GM12878 (cell line): ENCODE results near the gene ESRRB. TPM values are rescaled to one million over a fixed set of nuclear protein-coding genes. Genes with fewer than 3 reads are reported as not detected.

Experiments
- ATAC-seq: fragments of 200-7000 bp; cut with Tn5 transposase; 3 replicates; pipeline ENCODE4 v1.9.1; 2020; ENCODE audit warnings: mild to moderate bottlenecking, moderate library complexity
- BruUV-seq: library from RNA; stranded (reverse); fragments of 400-500 nt; replicated peaks from 2 replicates; lab custom pipeline; 2021; lab: Mats Ljungman, UMichigan
- CTCF ChIA-PET: fragments of 300-600 bp; sonication (Branson Sonifier 250); formaldehyde crosslinking; extraction: SDS; loops from one replicate; lab custom pipeline; 2021; ENCODE audit warnings: inconsistent platforms; lab: Yijun Ruan, JAX
- POLR2A ChIA-PET: fragments of 350-600 bp; formaldehyde crosslinking; extraction: SDS; loops from one replicate; lab custom pipeline; 2021; ENCODE audit warnings: inconsistent platforms; lab: Charles Lee
- RAD21 ChIA-PET: fragments of 300-600 bp; sonication (Branson Sonifier 250); formaldehyde crosslinking; loops from one replicate; lab custom pipeline; 2023; ENCODE audit warnings: antibody characterized with exemption; ENCODE audit not compliant: unreplicated experiment; lab: Charles Lee
- SMC1A ChIA-PET: fragments of 300-600 bp; sonication (Branson Sonifier 250); formaldehyde crosslinking; loops from one replicate; lab custom pipeline; 2023; ENCODE audit not compliant: unreplicated experiment, uncharacterized antibody; lab: Charles Lee
- DNase-seq: peaks from one replicate; pipeline ENCODE4 v3.0.0-alpha.2; 2011; ENCODE audit warnings: low read depth, low spot score
- FAIRE-seq: peaks from 3 replicates; lab custom pipeline; 2011; peaks lifted over from hg19 to GRCh38; lab: Jason Lieb, UNC
- H2AFZ ChIP-seq: 2 replicates; pipeline ENCODE4 v1.6.0; 2011; ENCODE audit warnings: low read depth, low read length, control low read depth; ENCODE audit not compliant: control insufficient read depth
- H3K27ac ChIP-seq: 2 replicates; pipeline ENCODE4 v1.5.1; 2011; ENCODE audit warnings: control low read depth; ENCODE audit not compliant: control insufficient read depth, insufficient read depth
- H3K27me3 ChIP-seq, 2 experiments: replicated peaks in 1 of 2; 2 replicates each; pipeline versions ENCODE4 v1.6.0 to v1.6.1; 2011; ENCODE audit warnings: low read length in 1 of 2; ENCODE audit not compliant: control insufficient read depth in 2 of 2, insufficient read depth in 2 of 2
- H3K36me3 ChIP-seq, 2 experiments: 2 replicates each; pipeline ENCODE4 v1.5.1; 2011; ENCODE audit warnings: low read length in 1 of 2; ENCODE audit not compliant: control insufficient read depth in 2 of 2, insufficient read depth in 2 of 2
- H3K4me1 ChIP-seq: 2 replicates; pipeline ENCODE4 v1.6.1; 2011; ENCODE audit warnings: mild to moderate bottlenecking, low read length, moderate library complexity, mixed read lengths; ENCODE audit not compliant: control insufficient read depth, insufficient read depth
- H3K4me2 ChIP-seq: 2 replicates; pipeline ENCODE4 v1.6.0; 2011; ENCODE audit warnings: control low read depth; ENCODE audit not compliant: control insufficient read depth, insufficient read depth
- H3K4me3 ChIP-seq: fragments of 200-600 bp; sonication (generic); 2 replicates; pipeline ENCODE4 v1.5.1; 2016
- H3K79me2 ChIP-seq: 2 replicates; pipeline ENCODE4 v1.6.0; 2011; ENCODE audit warnings: low read length; ENCODE audit not compliant: control insufficient read depth, insufficient read depth
- H3K9ac ChIP-seq: 2 replicates; pipeline ENCODE4 v1.8.0; 2011; ENCODE audit warnings: low read length, control low read depth, mixed read lengths; ENCODE audit not compliant: control insufficient read depth, insufficient read depth
- H3K9me3 ChIP-seq: replicated peaks from 3 replicates; pipeline ENCODE4 v1.5.1; 2011; ENCODE audit warnings: mild to moderate bottlenecking, low read length; ENCODE audit not compliant: control insufficient read depth, insufficient read depth
- H4K20me1 ChIP-seq: 2 replicates; pipeline ENCODE4 v1.6.0; 2011; ENCODE audit not compliant: control insufficient read depth, insufficient read depth
- CREM ChIP-seq: IDR thresholded peaks from 2 replicates; pipeline ENCODE4 v1.6.1; 2014; ENCODE audit warnings: antibody characterized with exemption, low read depth
- GATAD2B ChIP-seq: fragments of 450-650 bp; conservative IDR thresholded peaks from 2 replicates; pipeline ENCODE4 v1.6.1; 2017; ENCODE audit warnings: low read depth, mild to moderate bottlenecking, moderate library complexity
- MXI1 ChIP-seq: fragments of 150-350 bp; IDR thresholded peaks from 2 replicates; pipeline ENCODE4 v1.6.1; 2011; ENCODE audit warnings: low read depth, mild to moderate bottlenecking, inconsistent platforms, low read length, improper control_type of control experiment
- NR2F1 ChIP-seq: fragments of 450-650 bp; conservative IDR thresholded peaks from 2 replicates; pipeline ENCODE4 v1.6.1; 2017; ENCODE audit warnings: mild to moderate bottlenecking
- PAX5 ChIP-seq: IDR thresholded peaks from 2 replicates; pipeline ENCODE4 v1.6.1; 2011; ENCODE audit warnings: low read depth, low read length, borderline replicate concordance
- POLR2AphosphoS5 ChIP-seq: IDR thresholded peaks from 2 replicates; pipeline ENCODE4 v1.6.1; 2011; ENCODE audit warnings: mild to moderate bottlenecking, low read length, inconsistent platforms
- POU2F2 ChIP-seq: IDR thresholded peaks from 3 replicates; pipeline ENCODE4 v1.6.1; 2011; ENCODE audit warnings: low read depth, mild to moderate bottlenecking, low read length, borderline replicate concordance
- RB1 ChIP-seq: fragments of 450-650 bp; formaldehyde crosslinking; IDR thresholded peaks from 2 replicates; pipeline ENCODE4 v1.6.1; 2017; ENCODE audit warnings: mild to moderate bottlenecking, borderline replicate concordance
- RFX5 ChIP-seq: IDR thresholded peaks from 2 replicates; pipeline ENCODE4 v1.6.1; 2011; ENCODE audit warnings: low read depth, low read length, improper control_type of control experiment
- SMARCA5 ChIP-seq: fragments of 450-650 bp; IDR thresholded peaks from 2 replicates; pipeline ENCODE4 v1.6.1; 2017; ENCODE audit warnings: mild to moderate bottlenecking
- SMC3 ChIP-seq: IDR thresholded peaks from 2 replicates; pipeline ENCODE4 v1.6.1; 2011; ENCODE audit warnings: low read length, improper control_type of control experiment, borderline replicate concordance
- TCF7 ChIP-seq: IDR thresholded peaks from 2 replicates; pipeline ENCODE4 v1.6.1; 2014; ENCODE audit warnings: antibody characterized with exemption, borderline replicate concordance
- WGBS: methylation state at CpG from one replicate; pipeline ENCODE4 v1.1.6; 2016; ENCODE audit warnings: low lambda C conversion rate; ENCODE audit not compliant: insufficient replicate concordance, insufficient coverage; ENCODE audit errors: missing lambda C conversion rate; 5-methylcytosine and 5-hydroxymethylcytosine counted together
- in situ Hi-C: fragments of 300-500 bp; cut with MboI; formaldehyde crosslinking; loops from 9 replicates; pipeline ENCODE4 v1.14.3; 2018; ENCODE audit warnings: mixed read lengths
- intact Hi-C: fragments of 100-400 bp; cut with micrococcal nuclease; formaldehyde crosslinking; loops from one replicate; pipeline ENCODE4 v1.14.2; 2022; ENCODE audit not compliant: unreplicated experiment
- polyA plus RNA-seq, 11 experiments: library from polyadenylated mRNA; depleted of rRNA in 4 of 11; unstranded in 6 of 11; stranded (reverse) in 5 of 11; fragments of >200 nt; fragmentation: Nextera tagmentation in 4 of 11; fragmentation: Illumina TruSeq in 1 of 11; extraction: Ambion mirVana in 4 of 11; extraction: Trizol in 1 of 11; gene quantifications; 1 replicate in 1 of 11; 2 replicates in 10 of 11; pipeline versions ENCODE4 v1.2.1 to v1.2.3, GENCODE V29; 2011 to 2016; ENCODE audit warnings: inconsistent platforms in 2 of 11, missing spikeins in 2 of 11, low read depth in 1 of 11
- total RNA-seq, 4 experiments: library from RNA; depleted of rRNA in 3 of 4; stranded (reverse); fragments of >200 nt in 3 of 4; fragmentation: Illumina TruSeq in 1 of 4; extraction: Trizol in 1 of 4; gene quantifications; 2 replicates each; pipeline versions ENCODE4 v1.2.1 to v1.2.3, GENCODE V29; 2013 to 2021
- TF ChIP-seq, protein P1 (sequence below): IDR thresholded peaks from 2 replicates; pipeline ENCODE4 v1.6.1; 2011; ENCODE audit warnings: low read depth, low read length, improper control_type of control experiment, borderline replicate concordance
- TF ChIP-seq, protein P2 (sequence below): fragments of 450-650 bp; IDR thresholded peaks from 2 replicates; pipeline ENCODE4 v1.6.1; 2017; ENCODE audit warnings: antibody characterized with exemption, mild to moderate bottlenecking, moderate library complexity
- TF ChIP-seq, protein P3 (sequence below): fragments of 450-650 bp; IDR thresholded peaks from 2 replicates; pipeline ENCODE4 v1.6.1; 2017; ENCODE audit warnings: mild to moderate bottlenecking, moderate library complexity

Gene ESRRB
- total and polyA plus RNA-seq, 10 of the 15 experiments (the other 5 are each of a cell fraction or from before 2014, with no cell fraction given) = 0.03 to 0.73 (median 0.11) TPM; not detected in 6

DNA sequence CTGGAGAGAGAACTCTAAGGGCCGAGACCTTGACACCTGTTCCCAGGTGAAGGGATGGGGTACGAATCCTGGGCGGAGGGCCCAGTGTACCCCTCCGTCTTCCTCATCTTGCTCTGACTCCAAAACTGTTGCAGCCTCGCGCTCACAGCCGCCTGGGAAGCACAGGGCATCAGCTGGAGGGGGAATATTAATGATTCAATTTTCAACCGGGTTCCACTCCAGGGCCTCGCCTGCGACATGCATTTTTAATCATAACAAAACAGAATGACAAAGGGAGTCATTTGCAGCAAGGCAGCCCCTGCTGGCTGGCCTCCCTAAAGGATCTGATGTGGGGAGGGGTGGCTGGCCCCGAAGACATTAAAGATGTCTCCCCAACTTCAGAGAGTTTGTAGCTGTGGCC lies 41.6 kb upstream of the ESRRB start:
- intact Hi-C loops = no loop called here
- Histone ChIP-seq H3K9me3 (no peaks in the 10 kb centered on the region), H3K36me3 (no peaks in the 10 kb centered on the region), H4K20me1 (no peaks in the 10 kb centered on the region), H3K27ac (no peak overlapping the region), H3K4me1 (no peaks in the 10 kb centered on the region), H3K9ac (no peak overlapping the region), H2AFZ (no peak overlapping the region), H3K27me3 (no peaks in the 10 kb centered on the region; a peak in 4 of 4 replicates), H3K79me2 (no peaks in the 10 kb centered on the region), H3K4me3 (no peak overlapping the region), H3K4me2 (no peak overlapping the region)
- TF ChIP-seq RFX5 (no peak), TCF7 (no peak), SMARCA5 (no peak), PAX5 (no peak), NR2F1 (no peak), POU2F2 (no peak), MXI1 (no peak), POLR2AphosphoS5 (no peak), RB1 (no peak), CREM (no peak), GATAD2B (no peak), SMC3 (no peak)
- TF ChIP-seq, protein P1, sequence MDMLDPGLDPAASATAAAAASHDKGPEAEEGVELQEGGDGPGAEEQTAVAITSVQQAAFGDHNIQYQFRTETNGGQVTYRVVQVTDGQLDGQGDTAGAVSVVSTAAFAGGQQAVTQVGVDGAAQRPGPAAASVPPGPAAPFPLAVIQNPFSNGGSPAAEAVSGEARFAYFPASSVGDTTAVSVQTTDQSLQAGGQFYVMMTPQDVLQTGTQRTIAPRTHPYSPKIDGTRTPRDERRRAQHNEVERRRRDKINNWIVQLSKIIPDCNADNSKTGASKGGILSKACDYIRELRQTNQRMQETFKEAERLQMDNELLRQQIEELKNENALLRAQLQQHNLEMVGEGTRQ = no peak
- TF ChIP-seq, protein P2, sequence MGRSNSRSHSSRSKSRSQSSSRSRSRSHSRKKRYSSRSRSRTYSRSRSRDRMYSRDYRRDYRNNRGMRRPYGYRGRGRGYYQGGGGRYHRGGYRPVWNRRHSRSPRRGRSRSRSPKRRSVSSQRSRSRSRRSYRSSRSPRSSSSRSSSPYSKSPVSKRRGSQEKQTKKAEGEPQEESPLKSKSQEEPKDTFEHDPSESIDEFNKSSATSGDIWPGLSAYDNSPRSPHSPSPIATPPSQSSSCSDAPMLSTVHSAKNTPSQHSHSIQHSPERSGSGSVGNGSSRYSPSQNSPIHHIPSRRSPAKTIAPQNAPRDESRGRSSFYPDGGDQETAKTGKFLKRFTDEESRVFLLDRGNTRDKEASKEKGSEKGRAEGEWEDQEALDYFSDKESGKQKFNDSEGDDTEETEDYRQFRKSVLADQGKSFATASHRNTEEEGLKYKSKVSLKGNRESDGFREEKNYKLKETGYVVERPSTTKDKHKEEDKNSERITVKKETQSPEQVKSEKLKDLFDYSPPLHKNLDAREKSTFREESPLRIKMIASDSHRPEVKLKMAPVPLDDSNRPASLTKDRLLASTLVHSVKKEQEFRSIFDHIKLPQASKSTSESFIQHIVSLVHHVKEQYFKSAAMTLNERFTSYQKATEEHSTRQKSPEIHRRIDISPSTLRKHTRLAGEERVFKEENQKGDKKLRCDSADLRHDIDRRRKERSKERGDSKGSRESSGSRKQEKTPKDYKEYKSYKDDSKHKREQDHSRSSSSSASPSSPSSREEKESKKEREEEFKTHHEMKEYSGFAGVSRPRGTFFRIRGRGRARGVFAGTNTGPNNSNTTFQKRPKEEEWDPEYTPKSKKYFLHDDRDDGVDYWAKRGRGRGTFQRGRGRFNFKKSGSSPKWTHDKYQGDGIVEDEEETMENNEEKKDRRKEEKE = no peak
- TF ChIP-seq, protein P3, sequence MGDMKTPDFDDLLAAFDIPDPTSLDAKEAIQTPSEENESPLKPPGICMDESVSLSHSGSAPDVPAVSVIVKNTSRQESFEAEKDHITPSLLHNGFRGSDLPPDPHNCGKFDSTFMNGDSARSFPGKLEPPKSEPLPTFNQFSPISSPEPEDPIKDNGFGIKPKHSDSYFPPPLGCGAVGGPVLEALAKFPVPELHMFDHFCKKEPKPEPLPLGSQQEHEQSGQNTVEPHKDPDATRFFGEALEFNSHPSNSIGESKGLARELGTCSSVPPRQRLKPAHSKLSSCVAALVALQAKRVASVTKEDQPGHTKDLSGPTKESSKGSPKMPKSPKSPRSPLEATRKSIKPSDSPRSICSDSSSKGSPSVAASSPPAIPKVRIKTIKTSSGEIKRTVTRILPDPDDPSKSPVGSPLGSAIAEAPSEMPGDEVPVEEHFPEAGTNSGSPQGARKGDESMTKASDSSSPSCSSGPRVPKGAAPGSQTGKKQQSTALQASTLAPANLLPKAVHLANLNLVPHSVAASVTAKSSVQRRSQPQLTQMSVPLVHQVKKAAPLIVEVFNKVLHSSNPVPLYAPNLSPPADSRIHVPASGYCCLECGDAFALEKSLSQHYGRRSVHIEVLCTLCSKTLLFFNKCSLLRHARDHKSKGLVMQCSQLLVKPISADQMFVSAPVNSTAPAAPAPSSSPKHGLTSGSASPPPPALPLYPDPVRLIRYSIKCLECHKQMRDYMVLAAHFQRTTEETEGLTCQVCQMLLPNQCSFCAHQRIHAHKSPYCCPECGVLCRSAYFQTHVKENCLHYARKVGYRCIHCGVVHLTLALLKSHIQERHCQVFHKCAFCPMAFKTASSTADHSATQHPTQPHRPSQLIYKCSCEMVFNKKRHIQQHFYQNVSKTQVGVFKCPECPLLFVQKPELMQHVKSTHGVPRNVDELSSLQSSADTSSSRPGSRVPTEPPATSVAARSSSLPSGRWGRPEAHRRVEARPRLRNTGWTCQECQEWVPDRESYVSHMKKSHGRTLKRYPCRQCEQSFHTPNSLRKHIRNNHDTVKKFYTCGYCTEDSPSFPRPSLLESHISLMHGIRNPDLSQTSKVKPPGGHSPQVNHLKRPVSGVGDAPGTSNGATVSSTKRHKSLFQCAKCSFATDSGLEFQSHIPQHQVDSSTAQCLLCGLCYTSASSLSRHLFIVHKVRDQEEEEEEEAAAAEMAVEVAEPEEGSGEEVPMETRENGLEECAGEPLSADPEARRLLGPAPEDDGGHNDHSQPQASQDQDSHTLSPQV = no peak
- no peak for DNase-seq
- FAIRE-seq = no peak
- no TSS peak for BruUV-seq
- ATAC-seq = no peak
- ChIA-PET RAD21 (interaction anchor here (0.6 kb wide), 1 partner anchor 19 kb away, joined by 3 read pairs; no protein-coding TSS in a partner anchor), SMC1A (interaction anchor here (1.4 kb wide), 1 partner anchor 18 kb away, joined by 5 read pairs; no protein-coding TSS in a partner anchor), CTCF (interaction anchor here (2.0 kb wide), 1 partner anchor 283 kb away, joined by 5 read pairs; no protein-coding TSS in a partner anchor), POLR2A (interaction anchor here (0.6 kb wide), 1 partner anchor 9 kb away, joined by 7 read pairs; no protein-coding TSS in a partner anchor)
- WGBS = 78% methylated on average over 11 of the region's 11 CpGs
- in situ Hi-C loops = no loop called here
